DMS114 treated with DMSO at 0.1 percent for 48 hours (cell line): Measurements from ENCODE around the gene SDCCAG8.

ENCODE experiments used
- DNase-seq: peaks from one replicate; lab custom pipeline; 2025; ENCODE audit not compliant: unreplicated experiment; lab: John Stamatoyannopoulos, UW

Gene SDCCAG8

GRCh38 chr1:243415663-243416408, 160.0 kb downstream of the SDCCAG8 start:
- DNase-seq, result no peak

- DNase-seq, result no peak
These were observed 160.7 kb downstream of the SDCCAG8 start for GRCh38 chr1:243416495-243416894.

GRCh38 chr1:243420016-243420945, 164.4 kb downstream of the SDCCAG8 start:
- DNase-seq, result no peak

GRCh38 chr1:243420946-243421685, 165.3 kb downstream of the SDCCAG8 start:
- DNase-seq, result no peak

- no peak for DNase-seq
These were observed 165.9 kb downstream of the SDCCAG8 start for GRCh38 chr1:243421784-243422183.

GRCh38 chr1:243422362-243422761, 166.5 kb downstream of the SDCCAG8 start:
- no peak for DNase-seq

GRCh38 chr1:243428084-243428483, 172.2 kb downstream of the SDCCAG8 start:
- no peak for DNase-seq

GRCh38 chr1:243428617-243429342, 172.9 kb downstream of the SDCCAG8 start:
- no peak for DNase-seq

- no peak for DNase-seq
These were observed 175.8 kb downstream of the SDCCAG8 start for GRCh38 chr1:243431591-243431990.

GRCh38 chr1:243432136-243432535, 176.3 kb downstream of the SDCCAG8 start:
- DNase-seq, result no peak

- no peak for DNase-seq
These were observed 178.0 kb downstream of the SDCCAG8 start for GRCh38 chr1:243433737-243434370.

- DNase-seq, result no peak
These were observed 178.8 kb downstream of the SDCCAG8 start for GRCh38 chr1:243434594-243434993.

GRCh38 chr1:243435836-243436235, 180.0 kb downstream of the SDCCAG8 start:
- DNase-seq, result no peak

GRCh38 chr1:243438146-243438545, 182.3 kb downstream of the SDCCAG8 start:
- DNase-seq, result no peak

GRCh38 chr1:243438815-243439214, 183.0 kb downstream of the SDCCAG8 start:
- no peak for DNase-seq

GRCh38 chr1:243440406-243440805, 184.6 kb downstream of the SDCCAG8 start:
- no peak for DNase-seq

- DNase-seq, result no peak
These were observed 185.8 kb downstream of the SDCCAG8 start for GRCh38 chr1:243441601-243442000.

- no peak for DNase-seq
These were observed 187.7 kb downstream of the SDCCAG8 start for GRCh38 chr1:243443557-243443956.

GRCh38 chr1:243447347-243447746, 191.5 kb downstream of the SDCCAG8 start:
- no peak for DNase-seq

GRCh38 chr1:243447844-243448243, 192.0 kb downstream of the SDCCAG8 start:
- no peak for DNase-seq
